ENCODE measurements around the gene NXF1. TPM values are rescaled to one million over a fixed set of nuclear protein-coding genes. Genes with fewer than 3 reads are reported as not detected.
"Not testable (repeated sequence)": the region's sequence is repeated elsewhere in the genome, so short reads cannot be mapped to it uniquely, and the experiment has no call there.

The NXF1 gene
- total and polyA plus RNA-seq, 2 of the 13 experiments (the other 11 are each of a cell fraction or from before 2014, with no cell fraction given): 30.4 to 30.9 TPM

GRCh38 chr11:62840721-62841360 is 35.6 kb upstream of the NXF1 start:
- CTCF ChIA-PET (ENCODE audit: low intra/inter-chr PET ratio, low total read pairs); H4K20me1 ChIP-seq (ENCODE audit: insufficient read depth, low read length); H2AFZ ChIP-seq (ENCODE audit: low read length); BruUV-seq (replicated peaks); in situ Hi-C loops (cut with HindIII; ENCODE audit: extremely low pct_ligation_motif_present, low pct_unique_long_range_greater_than_20kb); H3K9me3 ChIP-seq (ENCODE audit: low read length); FAIRE-seq; H3K27me3 ChIP-seq (ENCODE audit: control insufficient read depth in 1 of 2, insufficient read depth in 2 of 2, low read length in 2 of 2): not testable (repeated sequence)
- Histone ChIP-seq H3K79me2 (ENCODE audit: insufficient read depth, low read length) (peaks cover 27% of the 10 kb centered on the region), H3K4me2 (ENCODE audit: low read depth, low read length) (peak overlapping the region; percentile 82), H3K4me3 (replicated peaks in 1 of 3; ENCODE audit: insufficient read depth in 1 of 3, low read depth in 2 of 3, low read length in 3 of 3) (peak overlapping the region; percentile 85 to 100 (median 97); a peak in 5 of 6 replicates), H3K36me3 (replicated peaks in 1 of 2; ENCODE audit: control insufficient read depth in 1 of 2, insufficient read depth in 2 of 2, low read length in 2 of 2) (peaks cover 6 to 13% of the 10 kb centered on the region in 2 experiments), H3K27ac (ENCODE audit: extremely low read length, insufficient read depth, low read length) (peak overlapping the region; percentile 98), H3K9ac (ENCODE audit: insufficient read depth, low read depth, low read length) (peak overlapping the region; percentile 94), H3K4me1 (ENCODE audit: insufficient read depth, low read length) (peaks cover 36% of the 10 kb centered on the region)
- WGBS (ENCODE audit: low lambda C conversion rate): 0% methylated on average over 40 of the region's 41 CpGs
- peak; percentile 44 for DNase-seq (ENCODE audit: low spot score)
- intact Hi-C loops (cut with micrococcal nuclease; ENCODE audit: unreplicated experiment): loop anchor here (1.0 to 5.0 kb wide), 3 partner anchors 10 to 114 kb away; partner anchors contain the start of genes HNRNPUL2, TMEM179B and TTC9C
- POLR2A ChIA-PET: interaction anchor here (0.6 to 3.4 kb wide), 56 partner anchors 8 to 1344 kb away, joined by 3 to 362 read pairs (median 6); partner anchors contain the start of genes AHNAK, B3GAT3, C11orf98 and CSKMT
- peak; percentile 11 for ATAC-seq
- TF ChIP-seq ZNF558 (CRISPR knock-in tag; IDR thresholded peaks at IDR 0.05; ENCODE audit: borderline replicate concordance) (0 out of 2 replicates have a peak, but pooled peaks have one; percentile 43), CEBPB (IDR thresholded peaks at IDR 0.05; ENCODE audit: borderline replicate concordance, low read depth, low read length) (peak; percentile 60; the same call in 1 of the 2 replicates), HDAC1 (CRISPR knock-in tag; IDR thresholded peaks at IDR 0.05) (peak; percentile 44; the same call in 1 of the 2 replicates), TBX3 (IDR thresholded peaks at IDR 0.05; ENCODE audit: borderline replicate concordance) (peak; percentile 26; the same call in 1 of the 2 replicates), GFI1 (CRISPR knock-in tag; IDR thresholded peaks at IDR 0.05; ENCODE audit: borderline replicate concordance) (0 out of 2 replicates have a peak, but pooled peaks have one; percentile 9), ZFX (CRISPR knock-in tag; IDR thresholded peaks at IDR 0.05; ENCODE audit: low read depth) (peak; percentile 40; the same call in 1 of the 2 replicates), ZFP91 (CRISPR knock-in tag; IDR thresholded peaks at IDR 0.05; ENCODE audit: borderline replicate concordance) (0 out of 2 replicates have a peak, but pooled peaks have one; percentile 5), PITX1 (CRISPR knock-in tag; IDR thresholded peaks at IDR 0.05) (0 out of 2 replicates have a peak, but pooled peaks have one; percentile 37), CREBL2 (CRISPR knock-in tag; IDR thresholded peaks at IDR 0.05; ENCODE audit: borderline replicate concordance) (0 out of 2 replicates have a peak, but pooled peaks have one; percentile 29), ARNTL (CRISPR knock-in tag; IDR thresholded peaks at IDR 0.05) (0 out of 2 replicates have a peak, but pooled peaks have one; percentile 0), STAT6 (CRISPR knock-in tag; IDR thresholded peaks at IDR 0.05; ENCODE audit: borderline replicate concordance) (peak; percentile 11; the same call in 1 of the 2 replicates), GLI4 (CRISPR knock-in tag; IDR thresholded peaks at IDR 0.05; ENCODE audit: borderline replicate concordance) (0 out of 2 replicates have a peak, but pooled peaks have one; percentile 26), SALL1 (CRISPR knock-in tag; IDR thresholded peaks at IDR 0.05) (peak; percentile 8; the same call in 1 of the 2 replicates)
